Right forelimb (tissue), 1 donor: Measurements from ENCODE around the gene SRC.

ENCODE experiments used
- DNase-seq: peaks from one replicate; pipeline ENCODE4 v3.0.0-alpha.2; 2018

The SRC gene

DNA sequence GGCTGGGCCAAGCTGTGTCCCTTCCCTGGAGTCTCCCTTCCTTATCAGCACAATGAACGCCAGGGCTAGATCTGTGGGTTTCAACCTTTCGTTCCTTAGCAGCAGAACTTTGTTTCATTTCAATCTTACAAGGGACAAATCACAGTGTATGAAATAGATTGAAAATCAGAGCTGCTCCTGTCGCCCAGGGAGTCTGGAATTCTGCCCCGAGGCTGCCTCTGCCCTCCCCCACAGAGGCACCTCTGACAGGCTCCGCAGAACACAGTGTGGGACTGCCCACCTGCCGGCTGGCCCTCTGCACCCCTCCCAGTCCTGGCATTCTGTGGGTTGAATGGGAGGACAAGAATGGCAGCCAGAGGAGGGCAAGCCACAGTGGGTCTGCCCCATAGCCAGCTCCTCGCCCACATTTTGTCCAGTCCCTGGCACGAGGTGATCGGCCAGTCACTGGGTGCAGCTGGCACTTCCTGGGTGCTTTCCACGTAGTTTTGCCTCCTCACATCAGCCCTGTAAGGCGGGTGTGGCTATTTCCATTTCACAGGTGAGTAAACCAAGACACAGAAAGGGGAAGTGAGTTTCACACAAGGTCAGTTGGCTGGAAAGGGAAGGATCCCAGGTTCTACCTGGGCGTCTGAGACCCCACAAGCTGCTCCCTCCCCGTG lies 30.4 kb upstream of the SRC start:
- DNase-seq = no peak

DNA sequence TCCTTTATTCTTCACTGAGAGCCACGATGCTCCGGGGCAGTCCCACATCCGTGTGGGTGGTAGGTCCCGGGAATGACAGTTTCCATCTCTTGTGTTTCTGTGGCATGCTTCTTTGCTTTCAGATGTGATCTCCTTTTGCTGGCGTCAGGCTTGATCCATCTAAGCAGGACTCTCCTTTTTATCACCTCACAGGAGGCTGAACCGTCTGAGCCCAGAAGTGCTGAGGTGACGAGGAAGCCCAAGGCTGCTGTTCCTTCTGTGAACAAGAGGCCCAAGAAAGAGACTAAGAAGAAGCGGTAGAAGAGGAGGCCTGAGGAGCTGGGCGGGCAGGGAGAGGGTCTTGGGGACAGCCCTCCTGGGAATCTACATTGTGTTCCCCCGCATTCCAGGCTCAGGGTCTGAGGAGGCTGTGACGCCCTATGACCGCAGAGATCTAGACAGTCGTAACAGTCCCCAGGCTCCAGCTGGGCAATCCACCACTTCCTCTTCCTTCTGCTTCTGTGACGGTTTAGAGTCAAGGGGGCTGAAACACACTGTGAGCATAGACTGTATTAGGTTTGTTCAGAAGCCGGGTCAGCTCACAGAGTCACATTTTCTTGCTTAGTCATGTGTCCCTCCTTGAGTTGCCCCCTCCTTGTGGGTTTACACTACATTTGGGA lies 29.7 kb upstream of the SRC start:
- DNase-seq = no peak

DNA sequence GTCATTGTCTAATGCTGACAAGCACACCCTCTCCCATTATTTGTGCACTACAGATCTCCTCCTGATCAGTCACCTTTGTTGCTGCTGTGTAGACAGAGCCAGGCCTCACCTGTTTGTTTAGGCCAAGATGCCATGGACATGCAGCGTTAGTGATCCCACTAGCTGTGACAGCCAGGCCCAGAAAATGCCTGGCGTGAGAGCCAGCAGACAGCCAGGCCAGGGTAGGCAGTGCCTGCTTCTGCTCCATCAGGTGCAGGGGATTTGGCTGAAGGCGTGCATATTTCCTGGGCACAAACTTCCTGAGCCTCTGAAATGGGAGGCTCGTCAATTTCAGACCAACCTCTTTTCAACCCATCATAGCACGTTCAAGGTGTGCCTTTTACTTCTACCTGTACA lies 29.2 kb upstream of the SRC start:
- DNase-seq = no peak

DNA sequence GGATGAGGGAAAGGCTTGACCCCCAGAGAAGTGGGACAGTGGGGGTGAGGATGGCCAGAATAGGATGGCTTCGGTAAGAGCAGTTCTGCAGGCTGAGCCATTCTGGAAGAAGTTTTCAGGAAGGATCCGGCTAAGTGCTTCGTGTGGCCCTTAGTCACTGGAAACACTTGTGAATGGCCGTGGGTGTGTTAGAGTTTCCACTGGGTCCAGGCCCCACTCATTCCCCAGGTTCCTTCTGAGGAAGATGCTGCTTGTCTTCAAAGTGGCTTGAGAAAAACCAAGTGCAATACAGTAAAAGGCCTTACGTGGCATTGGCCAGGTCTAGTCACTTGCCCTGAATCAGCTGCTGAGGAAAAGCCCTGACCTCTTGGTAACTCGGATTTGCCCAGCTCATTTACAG lies 28.6 kb upstream of the SRC start:
- DNase-seq = no peak

DNA sequence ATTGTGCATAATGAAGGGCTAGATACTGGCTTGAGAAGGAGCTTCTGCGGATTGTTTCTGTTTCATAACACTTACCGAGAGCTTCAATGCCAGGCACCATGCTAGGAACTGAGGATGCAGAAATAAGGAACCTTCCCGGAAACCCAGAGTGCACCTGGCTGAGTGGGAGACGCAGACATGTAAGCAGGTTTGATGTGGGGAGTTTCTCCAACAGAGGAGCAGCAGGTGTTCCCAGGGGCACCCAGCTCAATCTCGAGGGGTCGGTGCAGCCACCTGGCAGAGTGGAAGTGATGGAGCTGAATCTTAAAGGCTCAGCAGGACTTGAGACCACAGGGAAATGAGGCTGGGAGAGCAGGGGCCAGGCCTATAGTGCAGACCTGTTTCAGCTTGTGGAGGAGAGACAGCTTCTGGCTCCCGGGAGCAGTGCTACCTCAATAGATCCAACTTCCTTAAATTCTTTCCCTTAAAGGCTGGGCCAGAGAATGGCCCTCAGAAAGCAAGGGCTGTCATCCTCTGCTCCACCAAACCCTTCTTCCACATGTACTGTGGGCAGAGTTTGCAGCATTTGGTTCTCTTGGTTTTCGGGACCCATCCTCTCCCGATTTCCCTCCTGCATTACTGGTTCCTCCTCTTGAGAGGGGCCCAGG lies 27.8 kb upstream of the SRC start:
- DNase-seq = no peak

DNA sequence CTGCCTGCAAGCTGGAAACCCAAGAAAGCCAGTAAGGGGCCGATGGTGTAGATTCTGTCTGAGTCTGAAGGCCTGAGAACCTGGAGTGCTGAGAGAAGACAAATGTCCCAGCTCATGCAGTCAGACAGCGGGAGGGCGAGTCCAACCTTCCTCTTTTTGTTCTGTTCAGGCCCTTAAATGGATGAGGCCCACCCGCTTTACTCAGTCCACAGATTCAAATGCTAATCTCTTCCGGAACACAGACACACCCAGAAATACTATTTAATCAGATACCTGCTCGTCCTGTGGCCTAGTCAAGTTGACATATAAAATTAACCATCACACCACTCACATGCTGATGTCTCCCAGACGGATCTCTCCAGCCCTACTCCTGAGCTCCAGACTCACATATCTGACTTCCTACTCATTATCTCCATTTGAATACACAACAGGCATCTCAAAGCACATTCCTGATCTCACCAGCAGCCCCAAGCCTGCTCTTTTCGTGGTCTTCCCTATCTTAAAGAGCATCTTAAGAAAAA lies 26.7 kb upstream of the SRC start:
- no peak for DNase-seq

DNA sequence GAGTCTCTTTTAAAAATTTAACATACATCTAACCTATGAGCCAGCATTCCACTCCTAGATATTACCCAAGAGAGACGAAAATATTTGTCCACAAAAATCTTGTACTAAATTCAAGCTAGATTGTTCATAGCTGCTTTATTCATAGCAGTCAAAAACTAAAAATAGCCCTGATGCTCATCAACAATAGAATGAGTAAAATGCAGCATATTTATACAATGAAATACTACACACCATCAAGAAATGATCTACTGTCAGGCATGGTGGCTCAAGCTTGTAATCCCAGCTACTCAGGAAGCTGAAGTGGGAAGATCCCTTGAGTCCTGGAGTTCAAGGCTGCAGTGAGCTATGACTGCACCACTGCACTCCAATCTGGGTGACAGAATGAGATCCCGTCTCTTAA lies 22.0 kb upstream of the SRC start:
- no peak for DNase-seq

DNA sequence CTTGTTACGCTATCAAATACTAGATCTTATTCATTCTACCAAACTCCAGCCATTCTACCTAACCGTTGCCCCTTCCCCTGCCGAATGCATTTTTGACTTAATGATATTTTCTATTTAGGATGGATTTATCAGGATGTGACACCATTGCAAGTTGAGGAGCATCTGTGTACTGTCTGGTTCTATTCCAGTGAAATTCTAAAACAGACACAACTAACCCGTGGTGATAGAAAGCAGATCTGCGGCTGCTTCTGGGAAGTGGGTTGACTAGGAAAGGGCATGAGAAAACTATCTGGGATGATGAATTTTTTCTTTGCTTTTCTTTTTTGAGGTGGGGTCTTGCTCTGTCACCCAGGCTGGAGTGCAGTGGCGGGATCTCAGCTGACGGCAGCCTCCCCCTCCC lies 20.7 kb upstream of the SRC start:
- DNase-seq = no peak

DNA sequence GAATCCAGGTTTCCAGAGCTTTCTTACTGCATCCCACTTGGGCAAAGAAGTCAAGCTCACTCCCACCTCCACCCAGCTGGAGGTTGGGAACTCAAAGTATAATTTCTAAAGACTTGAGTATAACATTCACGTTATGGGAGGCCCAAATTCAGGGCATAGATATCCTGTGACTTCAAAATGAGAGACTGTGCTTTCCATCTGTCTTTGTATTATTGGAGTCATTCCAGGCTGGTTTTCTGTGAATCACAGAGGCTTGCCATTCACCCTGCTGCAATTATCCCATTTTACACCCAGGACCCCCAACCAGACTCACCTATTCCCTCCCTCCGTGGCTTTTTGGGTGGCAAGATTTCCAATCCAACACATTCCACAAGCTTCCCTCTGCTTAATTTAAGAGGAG lies 19.3 kb upstream of the SRC start:
- no peak for DNase-seq

DNA sequence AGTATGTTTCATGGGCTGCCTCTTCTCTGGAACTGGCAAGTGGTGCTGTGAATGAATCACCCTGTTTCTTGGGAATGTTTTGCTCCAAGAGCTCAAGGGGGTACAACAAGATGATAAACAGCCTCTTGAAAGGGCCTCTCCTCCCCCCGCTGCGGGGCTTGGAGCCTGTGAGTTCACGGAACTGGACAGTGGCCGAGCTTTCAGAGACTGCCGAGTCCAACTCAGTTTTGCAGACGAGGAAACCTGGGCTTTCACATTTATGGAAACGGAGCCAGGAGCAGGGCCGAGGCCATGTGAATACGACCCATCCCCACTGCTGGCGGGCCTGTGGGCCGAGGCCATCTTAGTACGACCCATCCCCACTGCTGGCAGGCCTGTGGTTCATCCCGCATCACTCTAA lies 18.2 kb upstream of the SRC start:
- no peak for DNase-seq

DNA sequence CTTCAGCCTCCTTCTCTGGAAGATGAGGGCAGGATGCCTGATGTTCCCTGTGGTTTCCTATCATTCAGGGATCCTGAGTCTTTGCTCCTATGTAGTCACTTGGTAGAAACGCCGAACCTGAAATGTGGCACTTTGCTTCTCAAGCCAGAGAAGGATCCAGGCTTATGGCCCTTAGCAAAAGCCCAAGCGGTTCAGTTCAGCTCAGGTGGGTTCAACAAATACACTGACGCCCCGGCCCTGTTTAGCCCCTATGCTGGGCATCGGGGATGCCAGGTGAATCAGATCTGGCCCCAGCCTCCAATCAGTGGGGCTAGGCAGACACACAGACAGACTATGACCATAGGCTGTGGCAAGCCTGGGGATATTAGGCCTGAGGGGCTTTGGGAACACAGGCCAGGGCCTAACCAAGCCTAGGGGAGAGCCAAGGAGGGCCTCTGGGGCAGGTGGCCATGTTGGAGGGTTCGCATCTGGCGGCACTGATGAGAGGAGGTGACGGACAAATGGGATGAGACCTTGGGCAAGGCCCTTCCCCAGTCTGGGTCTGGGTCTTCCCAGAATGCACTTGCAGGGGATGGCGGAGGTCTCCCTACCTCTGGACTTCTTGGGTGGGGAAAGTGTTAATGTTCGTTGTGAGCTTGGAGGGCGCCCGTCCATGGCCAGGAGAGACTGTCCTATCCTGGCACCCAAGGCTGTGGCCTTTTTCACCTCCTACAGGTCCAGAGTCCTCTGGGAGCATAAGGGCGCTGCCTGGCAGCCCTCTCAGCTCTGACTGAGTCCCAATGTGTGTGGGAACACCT lies 17.6 kb upstream of the SRC start:
- no peak for DNase-seq

DNA sequence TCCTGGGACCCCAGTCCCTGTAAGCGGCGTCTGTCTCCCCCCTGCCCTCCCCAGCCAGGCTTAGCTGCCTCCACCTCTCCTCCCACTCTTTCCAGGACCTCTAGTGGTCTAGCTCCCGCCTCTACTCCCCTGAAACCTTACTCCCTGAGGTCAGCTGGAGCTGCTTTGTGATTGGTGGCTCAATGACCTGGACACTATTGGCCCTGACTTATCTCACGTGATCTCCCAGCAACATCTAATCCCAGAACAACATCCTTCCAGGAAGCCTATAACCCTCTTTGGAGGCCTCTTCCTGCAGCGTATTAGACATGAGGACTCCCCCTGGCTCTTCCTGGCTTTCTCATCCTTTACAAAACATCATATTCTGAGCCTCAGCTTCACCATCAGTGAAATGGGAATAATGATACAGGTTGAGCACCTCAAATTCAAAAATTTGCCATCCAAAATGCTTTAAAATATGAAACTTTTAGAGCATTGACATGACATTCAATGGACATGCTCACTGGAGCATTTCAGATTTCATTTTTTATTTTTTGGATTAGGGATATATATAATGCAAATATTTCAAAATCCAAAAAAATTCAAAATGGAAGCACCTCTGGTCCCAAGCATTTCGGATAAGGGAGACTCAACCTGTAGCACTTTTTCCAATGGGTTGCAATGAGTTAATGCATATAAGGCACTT lies 16.3 kb upstream of the SRC start:
- no peak for DNase-seq

DNA sequence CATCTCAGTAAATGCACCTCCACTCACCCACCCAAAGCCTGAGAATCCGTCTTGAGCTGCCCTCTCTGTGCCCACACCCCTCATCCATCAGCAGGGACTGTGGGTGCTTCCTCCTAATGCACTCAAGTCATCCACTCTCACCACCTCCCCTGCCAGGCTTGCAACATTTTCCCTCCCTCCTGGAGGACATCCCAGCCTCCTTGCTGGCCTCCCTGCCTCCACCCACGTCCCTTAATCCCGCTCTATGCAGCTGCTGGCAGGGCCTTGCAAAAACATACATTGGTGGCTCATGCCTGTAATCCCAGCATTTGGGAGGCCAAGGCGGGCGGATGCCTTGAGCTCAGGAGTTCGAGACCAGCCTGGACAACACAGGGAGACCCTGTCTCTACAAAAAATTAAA lies 15.6 kb upstream of the SRC start:
- DNase-seq = no peak

DNA sequence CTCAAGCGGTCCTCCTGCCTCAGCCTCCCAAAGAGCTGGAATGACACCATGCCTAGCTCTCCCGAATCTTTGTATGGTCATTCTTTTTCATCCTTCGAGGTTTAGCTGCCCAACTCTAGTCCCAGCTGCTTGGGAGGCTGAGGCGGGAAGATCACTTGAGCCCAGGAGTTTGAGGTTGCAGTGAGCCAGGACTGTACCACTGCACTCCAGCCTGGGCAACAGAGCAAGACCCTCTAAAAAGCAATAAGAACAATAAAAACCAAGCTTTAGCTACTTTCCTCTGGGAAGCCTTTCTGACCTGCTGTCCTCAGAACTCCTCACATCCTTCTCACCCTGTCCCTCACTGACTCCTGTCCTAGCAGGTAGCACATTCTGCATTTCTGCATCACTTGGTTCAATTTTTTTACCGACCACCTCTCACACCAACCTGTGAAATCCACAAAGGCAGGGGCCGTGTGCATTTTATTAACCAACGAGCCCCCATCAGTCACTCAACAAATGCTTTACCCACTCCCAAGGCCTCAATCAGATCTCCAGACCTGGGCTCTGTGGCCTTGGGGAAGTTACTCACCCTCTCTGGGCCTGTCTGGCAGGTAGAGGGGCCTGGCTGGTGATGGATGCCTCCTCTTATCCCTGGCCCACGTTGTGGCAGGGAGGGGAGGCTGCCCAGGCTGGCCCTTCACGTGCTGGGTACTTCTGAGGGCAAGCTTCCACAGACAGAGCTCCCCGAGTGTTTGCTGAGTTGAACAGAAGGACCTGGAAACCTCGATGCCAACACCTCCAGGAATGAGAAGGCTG lies 14.7 kb upstream of the SRC start:
- no peak for DNase-seq

DNA sequence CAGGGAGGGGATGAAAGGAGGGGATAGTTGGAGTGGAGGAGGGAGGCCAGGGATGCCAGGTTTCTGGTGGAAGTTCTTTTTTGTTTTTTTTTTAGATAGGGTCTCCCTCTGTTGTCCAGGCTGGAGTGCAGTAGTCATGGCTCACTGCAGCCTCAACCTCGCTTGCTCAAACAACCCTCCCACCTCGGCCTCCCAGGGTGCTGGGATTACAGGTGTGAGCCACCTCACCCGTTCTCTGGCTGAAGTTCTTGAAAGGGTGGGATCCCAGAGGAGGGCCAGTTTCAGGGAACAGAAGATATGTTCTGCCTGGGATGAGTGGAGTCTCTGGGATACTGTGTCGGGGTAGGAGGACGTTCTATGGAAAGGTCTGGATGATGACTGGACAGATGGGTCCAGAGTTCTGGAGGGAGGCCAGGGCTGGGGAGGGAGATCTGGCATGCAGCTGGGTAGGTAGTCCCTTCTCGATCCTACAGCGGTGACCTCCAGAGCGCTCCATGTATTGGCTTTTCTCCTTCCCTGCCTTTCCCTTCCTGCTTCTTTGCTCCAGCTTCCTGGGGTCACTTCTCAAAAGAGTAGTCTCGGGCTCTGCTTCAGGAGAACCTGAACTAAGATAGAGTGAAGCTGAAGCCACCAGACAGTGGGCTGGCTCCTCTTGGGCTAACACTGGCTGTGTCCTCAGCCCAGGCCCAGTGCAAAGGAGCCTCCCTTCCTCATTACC lies 12.7 kb upstream of the SRC start:
- DNase-seq = no peak

DNA sequence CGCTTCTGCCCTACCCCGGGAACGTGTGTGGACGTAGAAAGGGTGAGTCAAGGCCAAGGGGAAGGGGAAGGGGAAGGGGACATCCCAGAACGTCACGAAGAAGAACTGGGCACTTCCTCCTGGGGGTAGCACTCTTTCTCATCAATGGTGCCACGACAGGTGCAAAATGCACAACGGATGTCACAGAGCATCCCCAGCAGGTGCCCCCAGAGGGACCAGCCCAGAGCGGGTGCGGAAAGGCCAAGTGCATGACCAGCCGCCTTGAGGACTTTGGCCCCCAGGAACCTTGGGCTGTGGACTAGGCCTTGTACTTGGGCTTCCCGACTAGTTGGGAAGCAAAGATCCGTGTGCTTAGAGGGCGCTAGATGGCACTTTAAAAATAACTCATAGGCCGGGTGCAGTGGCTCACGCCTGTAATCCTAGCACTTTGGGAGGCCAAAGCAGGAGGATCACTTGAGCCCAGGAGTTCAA lies 12.1 kb upstream of the SRC start:
- no peak for DNase-seq

DNA sequence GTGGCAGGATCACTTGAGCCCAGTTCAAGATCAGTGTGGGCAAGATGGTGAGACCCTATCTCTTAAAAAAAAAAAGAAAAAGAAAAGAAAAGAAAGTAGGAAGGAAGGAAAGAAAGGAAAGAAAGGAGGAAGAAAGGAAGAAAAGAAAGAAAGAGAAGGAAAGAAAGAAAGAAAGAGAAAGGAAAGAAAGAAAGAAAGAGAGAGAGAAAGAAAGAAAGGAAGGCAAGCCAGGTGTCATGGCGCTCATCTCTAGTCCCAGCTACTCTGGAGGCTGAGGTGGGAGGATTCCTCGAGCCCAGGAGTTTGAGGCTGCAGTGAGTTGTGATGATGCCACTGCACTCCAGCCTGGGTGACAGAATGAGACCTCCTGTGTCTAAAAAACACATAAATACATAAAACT lies 11.5 kb upstream of the SRC start:
- no peak for DNase-seq

DNA sequence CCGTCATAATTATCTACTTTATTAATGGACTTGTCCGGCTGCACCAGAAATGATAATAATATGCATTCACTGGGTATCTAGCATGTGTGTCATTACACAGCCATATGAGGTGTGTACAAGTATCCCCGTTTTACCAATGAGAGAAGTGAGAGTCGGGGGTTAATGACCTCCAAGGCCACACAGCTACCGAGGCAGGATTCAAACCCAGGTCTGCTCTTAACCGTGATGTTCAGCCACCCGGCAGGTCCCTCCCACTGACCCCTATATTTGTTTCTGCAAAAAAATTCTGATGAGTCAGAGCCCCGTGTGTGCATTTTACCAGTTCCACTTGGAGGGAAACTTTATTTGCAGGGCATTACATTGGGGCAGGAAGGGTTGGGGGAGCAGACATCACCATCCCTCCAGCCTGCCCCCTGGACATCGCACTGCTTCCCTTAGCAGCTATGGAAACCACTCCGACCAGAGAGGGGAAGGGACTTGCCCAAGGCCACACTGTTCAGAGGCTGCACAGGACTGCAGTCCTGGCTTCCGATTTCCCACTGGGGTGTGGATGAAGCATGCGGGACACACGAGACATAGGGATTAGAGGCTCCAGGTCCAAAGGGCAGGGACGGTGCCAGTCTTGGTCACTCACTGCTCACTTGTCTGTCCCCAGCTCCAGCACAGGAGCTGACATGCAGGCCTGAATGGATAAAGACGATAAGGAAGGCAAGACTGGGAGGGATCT lies 10.1 kb upstream of the SRC start:
- no peak for DNase-seq

DNA sequence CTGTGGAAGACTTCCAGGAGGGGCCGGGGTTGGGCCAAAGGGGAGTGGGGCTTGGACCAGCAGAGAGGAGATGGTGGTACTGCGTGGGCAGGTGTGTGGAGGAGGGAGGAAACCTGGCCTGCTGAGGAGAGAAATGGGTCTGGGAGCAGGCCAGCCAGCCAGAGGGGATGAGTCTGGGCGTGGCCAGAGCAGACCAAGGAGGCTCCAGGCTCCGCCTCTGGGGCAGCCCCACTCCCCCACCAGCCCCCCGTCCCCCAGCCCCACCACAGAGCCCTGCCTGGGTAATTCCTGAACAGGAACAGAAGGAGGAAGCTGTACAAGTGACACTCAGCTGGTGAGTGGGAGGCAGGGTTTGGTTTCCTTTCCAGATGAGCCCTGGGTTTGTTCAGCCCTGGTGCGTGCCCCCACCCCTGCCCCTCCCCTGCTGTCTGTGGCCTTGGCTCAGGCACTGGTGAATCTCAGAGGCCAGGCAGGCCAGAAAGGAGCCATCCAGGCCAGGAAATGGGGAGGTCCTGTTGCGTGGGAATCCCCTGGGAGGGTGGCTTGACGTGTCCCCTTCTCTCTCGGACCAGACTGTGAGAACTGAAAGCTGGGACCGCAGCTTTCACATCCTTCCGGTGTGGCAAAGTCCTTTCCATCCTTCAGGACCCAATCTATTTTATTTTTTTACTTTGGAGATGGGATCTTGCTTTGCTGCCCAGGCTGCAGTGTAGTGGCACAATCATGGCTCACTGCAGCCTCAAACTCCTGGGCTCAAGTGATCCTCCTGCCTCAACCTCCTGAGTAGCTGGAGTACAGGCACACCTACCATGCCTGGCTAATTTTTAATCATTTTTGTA lies 9.4 kb upstream of the SRC start:
- DNase-seq = no peak
